Stomach (tissue), 9 donors: ENCODE results near the gene STKLD1. TPM values are rescaled to one million over a fixed set of nuclear protein-coding genes. Genes with fewer than 3 reads are reported as not detected.
"Not testable (repeated sequence)": the region's sequence is repeated elsewhere in the genome, so short reads cannot be mapped to it uniquely, and the experiment has no call there.

Source experiments
- DNase-seq, 2 donors: peaks; one replicate each; pipeline versions ENCODE4 v3.0.0 to v3.0.0-alpha.2; 2013 to 2019
- H3K27ac ChIP-seq, 5 donors: fragments of 200-600 bp in 4 of 5; sonication (generic) in 4 of 5; one replicate each; pipeline ENCODE4 v1.5.1; 2013 to 2019; ENCODE audit warnings: mild to moderate bottlenecking in 1 of 5, moderate library complexity in 1 of 5
- H3K27me3 ChIP-seq, 3 donors: fragments of 200-600 bp; sonication (generic); one replicate each; pipeline ENCODE4 v1.5.1; 2017 to 2019; ENCODE audit warnings: mixed run types in 1 of 3
- H3K36me3 ChIP-seq, 4 donors: fragments of 200-600 bp; sonication (generic); 1 replicate in 3 of 4; 2 replicates in 1 of 4; pipeline ENCODE4 v1.5.1; 2016 to 2019
- H3K4me1 ChIP-seq, 4 donors: fragments of 200-600 bp; sonication (generic); one replicate each; pipeline ENCODE4 v1.5.1; 2016 to 2019
- H3K4me3 ChIP-seq, 4 donors: fragments of 200-600 bp; sonication (generic) in 3 of 4; one replicate each; pipeline ENCODE4 v1.5.1; 2016 to 2019; ENCODE audit warnings: mild to moderate bottlenecking in 1 of 4
- H3K9me3 ChIP-seq, 4 donors: fragments of 200-600 bp; sonication (generic); one replicate each; pipeline ENCODE4 v1.5.1; 2016 to 2019
- CTCF ChIP-seq, 7 experiments: fragments of 450-650 bp in 4 of 7; fragments of 200-600 bp in 3 of 7; sonication (generic) in 3 of 7; IDR thresholded peaks; one replicate each; pipeline ENCODE4 v1.5.1; 2016 to 2019; ENCODE audit warnings: antibody characterized with exemption in 7 of 7, control low read depth in 2 of 7, mild to moderate bottlenecking in 1 of 7
- EP300 ChIP-seq: sonication (generic); formaldehyde crosslinking; IDR thresholded peaks from one replicate; pipeline ENCODE4 v1.6.1; 2017; ENCODE audit warnings: antibody characterized with exemption
- POLR2A ChIP-seq, 4 donors: fragments of 450-650 bp; IDR thresholded peaks; one replicate each; pipeline ENCODE4 v1.6.1; 2016; ENCODE audit warnings: antibody characterized with exemption in 4 of 4, control low read depth in 2 of 4, mild to moderate bottlenecking in 1 of 4, moderate library complexity in 1 of 4
- POLR2AphosphoS5 ChIP-seq, 3 donors: sonication (generic); formaldehyde crosslinking; IDR thresholded peaks; one replicate each; pipeline ENCODE4 v1.6.1; 2016; ENCODE audit warnings: antibody characterized with exemption in 3 of 3
- WGBS, 5 donors: extraction: QIAGEN DNeasy Blood & Tissue Kit in 3 of 5; methylation state at CpG; one replicate each; pipeline versions ENCODE4 v1.1.5 to v1.1.7; 2013 to 2018; 5-methylcytosine and 5-hydroxymethylcytosine counted together
- intact Hi-C: fragments of 100-400 bp; cut with DNase I; formaldehyde crosslinking; loops from one replicate; pipeline ENCODE4 v1.15.1; 2023; ENCODE audit warnings: low total_unique reads
- polyA plus RNA-seq, 3 donors: library from polyadenylated mRNA; stranded (reverse); fragments of 200-250 nt; gene quantifications; one replicate each; pipeline ENCODE4 v1.2.3, GENCODE V29; 2013
- total RNA-seq, 5 donors: library from RNA; depleted of rRNA; stranded (reverse); fragments of >200 nt; gene quantifications; one replicate each; pipeline versions ENCODE4 v1.1.0 to v1.2.3, GENCODE V29; 2014 to 2016
- donor health status: healthy with polysubstance abuse.
- donor health status: Bipolar disorder and iron deficiency.
- donor health status: healthy.

The STKLD1 gene
- total and polyA plus RNA-seq, 8 donors = 1.3 to 2.6 (median 1.9) TPM; not detected in 5

- TF ChIP-seq POLR2A (IDR thresholded peaks at IDR 0.05) = no peak
- TF ChIP-seq POLR2AphosphoS5 (IDR thresholded peaks at IDR 0.05) = no peak
- no peak for TF ChIP-seq CTCF (IDR thresholded peaks at IDR 0.05)
- no peak for TF ChIP-seq EP300
These were observed 67.8 kb downstream of the STKLD1 start for GRCh38 chr9:133443982-133444381.

GRCh38 chr9:133445293-133445969 lies 69.3 kb downstream of the STKLD1 start:
- TF ChIP-seq CTCF (IDR thresholded peaks at IDR 0.05) = no peak
- no peak for TF ChIP-seq POLR2A (IDR thresholded peaks at IDR 0.05)
- TF ChIP-seq EP300 = no peak
- no peak for TF ChIP-seq POLR2AphosphoS5 (IDR thresholded peaks at IDR 0.05)
- intact Hi-C loops = no loop called here
- no peak for DNase-seq
- H3K36me3 ChIP-seq = peaks cover 0 to 6% (median 0%) of the 10 kb centered on the region in 4 donors
- H3K4me3 ChIP-seq = no peak overlapping the region
- peaks cover 8 to 14% (median 9%) of the 10 kb centered on the region in 4 donors for H3K4me1 ChIP-seq
- WGBS, 5 donors = 83 to 88% (median 86%) methylated on average over 15 to 23 of the region's 23 CpGs
- H3K27ac ChIP-seq = no peak overlapping the region
- no peaks in the 10 kb centered on the region for H3K9me3 ChIP-seq
- H3K27me3 ChIP-seq = no peaks in the 10 kb centered on the region

More at GRCh38 chr9:133443982-133444381, 67.8 kb downstream of the STKLD1 start:
- H3K4me3 ChIP-seq = no peak overlapping the region
- H3K27ac ChIP-seq = no peak overlapping the region
- peaks cover 0 to 6% (median 0%) of the 10 kb centered on the region in 4 donors for H3K36me3 ChIP-seq
- no peaks in the 10 kb centered on the region for H3K27me3 ChIP-seq
- intact Hi-C loops = no loop called here
- WGBS, 5 donors = 85 to 89% (median 86%) methylated on average over 8 of the region's 8 CpGs
- no peaks in the 10 kb centered on the region for H3K9me3 ChIP-seq
- H3K4me1 ChIP-seq = peaks cover 1 to 7% (median 5%) of the 10 kb centered on the region in 4 donors
- DNase-seq = no peak

- TF ChIP-seq POLR2AphosphoS5 (IDR thresholded peaks at IDR 0.05) = no peak
- TF ChIP-seq POLR2A (IDR thresholded peaks at IDR 0.05) = no peak
- peak in 1 of 2 donors; percentile 54 for DNase-seq
These were observed 72.4 kb downstream of the STKLD1 start for GRCh38 chr9:133448487-133448972.

GRCh38 chr9:133449760-133450159 lies 73.6 kb downstream of the STKLD1 start:
- Histone ChIP-seq H3K27ac (peak overlapping the region in 3 of 5 donors; percentile 29 to 39 (median 29)), H3K4me1 (peaks cover 8 to 14% (median 9%) of the 10 kb centered on the region in 4 donors), H3K9me3 (no peaks in the 10 kb centered on the region), H3K4me3 (no peak overlapping the region), H3K36me3 (no peaks in the 10 kb centered on the region), H3K27me3 (no peaks in the 10 kb centered on the region)
- TF ChIP-seq CTCF (IDR thresholded peaks at IDR 0.05) = peak in 1 of 7 experiments; percentile 13
- TF ChIP-seq POLR2A (IDR thresholded peaks at IDR 0.05) = no peak
- peak in 2 of 3 donors; percentile 17 to 66 for TF ChIP-seq POLR2AphosphoS5 (IDR thresholded peaks at IDR 0.05)
- intact Hi-C loops = no loop called here
- 32 to 83% (median 59%) methylated on average over 8 to 12 of the region's 12 CpGs for WGBS, 5 donors
- peak; percentile 88 to 90 for DNase-seq

More at GRCh38 chr9:133448487-133448972, 72.4 kb downstream of the STKLD1 start:
- H3K36me3 ChIP-seq = no peaks in the 10 kb centered on the region
- peak overlapping the region in 2 of 5 donors; percentile 0 to 15 for H3K27ac ChIP-seq
- intact Hi-C loops = no loop called here
- H3K4me3 ChIP-seq = no peak overlapping the region
- 28 to 51% (median 34%) methylated on average over 4 to 13 of the region's 13 CpGs for WGBS, 5 donors
- H3K27me3 ChIP-seq = no peaks in the 10 kb centered on the region
- no peaks in the 10 kb centered on the region for H3K9me3 ChIP-seq
- peaks cover 8 to 14% (median 9%) of the 10 kb centered on the region in 4 donors for H3K4me1 ChIP-seq

GRCh38 chr9:133451865-133452264 lies 75.7 kb downstream of the STKLD1 start:
- H3K27ac ChIP-seq, intact Hi-C loops, H3K36me3 ChIP-seq, H3K27me3 ChIP-seq, DNase-seq, H3K4me3 ChIP-seq, H3K9me3 ChIP-seq: not testable (repeated sequence)
- peaks cover 8 to 14% (median 9%) of the 10 kb centered on the region in 4 donors for H3K4me1 ChIP-seq
- 90 to 95% (median 93%) methylated on average over 5 of the region's 5 CpGs for WGBS, 5 donors
